Measurements from ENCODE around the gene PTPRE. TPM values are rescaled to one million over a fixed set of nuclear protein-coding genes. Genes with fewer than 3 reads are reported as not detected.

Gene PTPRE
- total RNA-seq, 1 experiment from 2014 or later: 0.70 TPM

DNA sequence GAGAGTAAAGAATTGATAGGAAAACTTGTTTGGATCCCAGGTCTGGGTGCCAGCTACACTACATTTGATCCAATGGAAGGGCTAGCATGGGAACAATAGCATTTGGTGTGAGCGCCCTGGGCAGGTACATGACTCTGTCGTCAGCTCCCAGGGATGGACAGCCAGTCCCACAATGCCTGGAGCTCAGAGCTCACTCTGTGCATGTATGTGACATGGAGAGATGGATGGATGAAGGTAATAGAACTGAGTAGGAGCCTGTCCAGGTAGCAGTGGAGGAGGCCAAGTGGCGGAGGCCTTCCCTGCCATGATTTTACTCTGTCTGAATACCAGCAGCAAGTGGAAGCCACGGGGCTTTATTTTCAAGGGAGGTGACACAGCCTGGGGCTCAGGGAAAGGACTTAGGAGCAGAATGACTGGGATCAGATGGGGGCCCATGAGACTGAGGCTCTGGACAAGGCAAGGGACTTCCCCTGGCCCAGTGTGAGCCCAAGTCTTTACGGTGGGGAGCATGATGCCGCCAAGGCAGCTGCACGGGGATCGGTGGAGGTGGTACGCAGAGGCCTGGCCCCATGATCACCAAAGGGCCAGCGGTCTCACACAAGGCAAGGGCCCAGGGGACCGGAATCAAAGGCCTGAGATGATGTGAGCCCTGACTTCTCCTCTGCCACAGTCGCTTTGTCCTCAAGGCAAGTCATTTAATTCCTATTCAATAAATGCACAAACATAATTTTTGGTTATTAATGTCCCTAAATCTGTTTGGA is 5.9 kb downstream of the PTPRE start:
- Histone ChIP-seq H3K23me2 (ENCODE audit: insufficient read length, low read depth, low read length, poor library complexity, severe bottlenecking) (no peaks in the 10 kb centered on the region), H2BK5ac (ENCODE audit: insufficient read length, low read length) (no peak overlapping the region), H2AK5ac (ENCODE audit: insufficient read length, low read length) (no peak overlapping the region), H3T11ph (ENCODE audit: low read length) (no peak overlapping the region), H3K9me3 (ENCODE audit: control insufficient read depth, low read depth, low read length) (no peaks in the 10 kb centered on the region), H3K9ac (ENCODE audit: extremely low read depth, insufficient read length, low read length) (no peak overlapping the region), H2BK12ac (ENCODE audit: insufficient read length, low read depth, low read length) (no peak overlapping the region), H3K27ac (ENCODE audit: insufficient read length, low read depth, low read length) (no peak overlapping the region), H3K27me3 (ENCODE audit: insufficient read depth, low read length) (no peaks in the 10 kb centered on the region; the same call in 1 of the 2 replicates), H3K14ac (ENCODE audit: insufficient read depth, low read length) (no peak overlapping the region), H2AFZ (ENCODE audit: low read length) (no peak overlapping the region), H2BK120ac (ENCODE audit: low read depth, low read length, poor library complexity, severe bottlenecking) (no peak overlapping the region), H2BK15ac (ENCODE audit: low read depth, low read length) (no peak overlapping the region), H3K56ac (ENCODE audit: insufficient read length, low read depth, low read length) (no peak overlapping the region), H3K4me2 (ENCODE audit: insufficient read depth, insufficient read length, low read length) (no peak overlapping the region), H3K79me2 (ENCODE audit: insufficient read depth, low read length) (no peaks in the 10 kb centered on the region), H3K79me1 (ENCODE audit: insufficient read depth, low read depth, low read length, poor library complexity, severe bottlenecking) (no peaks in the 10 kb centered on the region), H3K4ac (ENCODE audit: low read depth, low read length) (no peak overlapping the region), H4K5ac (ENCODE audit: insufficient read length, low read depth, low read length) (no peak overlapping the region), H4K20me1 (ENCODE audit: control insufficient read depth, insufficient read depth, insufficient read length) (no peaks in the 10 kb centered on the region), H4K91ac (ENCODE audit: insufficient read length, low read depth, low read length) (no peak overlapping the region), H3K23ac (ENCODE audit: insufficient read length, low read depth, low read length) (no peak overlapping the region), H3K18ac (ENCODE audit: insufficient read length, low read depth, low read length) (no peak overlapping the region), H2BK20ac (ENCODE audit: low read depth, low read length, poor library complexity, severe bottlenecking) (no peak overlapping the region), H4K8ac (replicated peaks; ENCODE audit: insufficient read length, low read depth, low read length) (no peak overlapping the region), H3K4me1 (ENCODE audit: insufficient read depth, low read length) (no peaks in the 10 kb centered on the region)
- no peak overlapping the region for H3K4me3 Mint-ChIP-seq
- TF ChIP-seq, protein P1, sequence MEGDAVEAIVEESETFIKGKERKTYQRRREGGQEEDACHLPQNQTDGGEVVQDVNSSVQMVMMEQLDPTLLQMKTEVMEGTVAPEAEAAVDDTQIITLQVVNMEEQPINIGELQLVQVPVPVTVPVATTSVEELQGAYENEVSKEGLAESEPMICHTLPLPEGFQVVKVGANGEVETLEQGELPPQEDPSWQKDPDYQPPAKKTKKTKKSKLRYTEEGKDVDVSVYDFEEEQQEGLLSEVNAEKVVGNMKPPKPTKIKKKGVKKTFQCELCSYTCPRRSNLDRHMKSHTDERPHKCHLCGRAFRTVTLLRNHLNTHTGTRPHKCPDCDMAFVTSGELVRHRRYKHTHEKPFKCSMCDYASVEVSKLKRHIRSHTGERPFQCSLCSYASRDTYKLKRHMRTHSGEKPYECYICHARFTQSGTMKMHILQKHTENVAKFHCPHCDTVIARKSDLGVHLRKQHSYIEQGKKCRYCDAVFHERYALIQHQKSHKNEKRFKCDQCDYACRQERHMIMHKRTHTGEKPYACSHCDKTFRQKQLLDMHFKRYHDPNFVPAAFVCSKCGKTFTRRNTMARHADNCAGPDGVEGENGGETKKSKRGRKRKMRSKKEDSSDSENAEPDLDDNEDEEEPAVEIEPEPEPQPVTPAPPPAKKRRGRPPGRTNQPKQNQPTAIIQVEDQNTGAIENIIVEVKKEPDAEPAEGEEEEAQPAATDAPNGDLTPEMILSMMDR (conservative IDR thresholded peaks at IDR 0.05): no peak
- H3K27me3 Mint-ChIP-seq (ENCODE audit: low read depth): peaks cover 24% of the 10 kb centered on the region
- H3K9me3 Mint-ChIP-seq: no peaks in the 10 kb centered on the region
- peaks cover 4% of the 10 kb centered on the region in 2 experiments; a peak in 2 of 4 replicates for H3K4me1 Mint-ChIP-seq
- WGBS (ENCODE audit: extremely low coverage, insufficient read length, low lambda C conversion rate): no CpG with 5 or more reads among the region's 12 CpGs
- H3K36me3 Mint-ChIP-seq (ENCODE audit: insufficient read depth in 1 of 3, low read depth in 3 of 3): no peaks in the 10 kb centered on the region
- no peak for DNase-seq
- no peak overlapping the region; a peak in 1 of 7 replicates for H3K27ac Mint-ChIP-seq

All from H9 (cell line).